HEK293T (cell line): ENCODE data around the gene IBTK.
"Not testable (repeated sequence)": the region's sequence is repeated elsewhere in the genome, so short reads cannot be mapped to it uniquely, and the experiment has no call there.

Source experiments
- CTCF ChIA-PET: fragments of 350-600 bp; formaldehyde crosslinking; extraction: SDS; loops from one replicate; lab custom pipeline; 2021; ENCODE audit warnings: antibody characterized with exemption, inconsistent platforms; lab: Yijun Ruan, JAX
- POLR2A ChIA-PET: fragments of 350-600 bp; formaldehyde crosslinking; extraction: SDS; loops from one replicate; lab custom pipeline; 2020; ENCODE audit warnings: antibody characterized with exemption, inconsistent platforms; lab: Yijun Ruan, JAX
- DNase-seq: peaks from one replicate; pipeline ENCODE4 v3.0.0; 2012; ENCODE audit warnings: mixed read lengths; ENCODE audit errors: extremely low spot score
- ARNT ChIP-seq: fragments of 450-650 bp; IDR thresholded peaks from 2 replicates; pipeline ENCODE4 v1.6.1; 2017; ENCODE audit warnings: mild to moderate bottlenecking
- BHLHE40 ChIP-seq: fragments of 450-650 bp; IDR thresholded peaks from 2 replicates; pipeline ENCODE4 v1.6.1; 2016; ENCODE audit warnings: mild to moderate bottlenecking, moderate library complexity, borderline replicate concordance
- CTBP1 ChIP-seq: fragments of 450-650 bp; IDR thresholded peaks from 2 replicates; pipeline ENCODE4 v1.6.1; 2016; ENCODE audit warnings: borderline replicate concordance
- ELF4 ChIP-seq: fragments of 450-650 bp; IDR thresholded peaks from 2 replicates; pipeline ENCODE4 v1.6.1; 2017; ENCODE audit warnings: antibody characterized with exemption
- FOXA1 ChIP-seq: fragments of 450-650 bp; IDR thresholded peaks from 2 replicates; pipeline ENCODE4 v1.6.1; 2016; ENCODE audit warnings: mild to moderate bottlenecking
- FOXK2 ChIP-seq: fragments of 450-650 bp; IDR thresholded peaks from 2 replicates; pipeline ENCODE4 v1.6.1; 2016; ENCODE audit warnings: mild to moderate bottlenecking
- FOXM1 ChIP-seq: fragments of 450-650 bp; IDR thresholded peaks from 2 replicates; pipeline ENCODE4 v1.6.1; 2017; ENCODE audit warnings: mild to moderate bottlenecking, borderline replicate concordance
- HDGF ChIP-seq: fragments of 450-650 bp; IDR thresholded peaks from 2 replicates; pipeline ENCODE4 v1.6.1; 2017; ENCODE audit warnings: antibody characterized with exemption, borderline replicate concordance
- L3MBTL2 ChIP-seq: fragments of 450-650 bp; conservative IDR thresholded peaks from 2 replicates; pipeline ENCODE4 v1.6.1; 2016; ENCODE audit warnings: mild to moderate bottlenecking
- LEF1 ChIP-seq: fragments of 450-650 bp; IDR thresholded peaks from 2 replicates; pipeline ENCODE4 v1.6.1; 2017; ENCODE audit warnings: mild to moderate bottlenecking, borderline replicate concordance
- NFRKB ChIP-seq: fragments of 450-650 bp; IDR thresholded peaks from 2 replicates; pipeline ENCODE4 v1.6.1; 2016; ENCODE audit warnings: mild to moderate bottlenecking, moderate library complexity
- PKNOX1 ChIP-seq: fragments of 450-650 bp; IDR thresholded peaks from 2 replicates; pipeline ENCODE4 v1.6.1; 2016
- SP1 ChIP-seq: fragments of 450-650 bp; IDR thresholded peaks from 2 replicates; pipeline ENCODE4 v1.6.1; 2017
- SUZ12 ChIP-seq: fragments of 450-650 bp; IDR thresholded peaks from 2 replicates; pipeline ENCODE4 v1.6.1; 2016; ENCODE audit warnings: mild to moderate bottlenecking
- TARDBP ChIP-seq: fragments of 450-650 bp; IDR thresholded peaks from 2 replicates; pipeline ENCODE4 v1.6.1; 2016
- ZNF384 ChIP-seq: fragments of 450-650 bp; IDR thresholded peaks from 2 replicates; pipeline ENCODE4 v1.6.1; 2016

Gene IBTK

GRCh38 chr6:82247505-82248272 lies at the start of gene IBTK:
IBTK (minus strand) TSS chr6:82247744; CDS start chr6:82240486, 7,258 bp downstream.
- TF ChIP-seq L3MBTL2: peak; percentile 82
- TF ChIP-seq LEF1: no peak
- no peak for TF ChIP-seq HDGF
- TF ChIP-seq PKNOX1: peak; percentile 75
- TF ChIP-seq FOXM1: no peak
- no peak for TF ChIP-seq SP1
- no peak for TF ChIP-seq SUZ12
- CTCF ChIA-PET: interaction anchor here (2.3 kb wide), 1 partner anchor 818 kb away, joined by 8 read pairs; the partner anchor contains the start of gene UBE3D
- POLR2A ChIA-PET: interaction anchor here (0.8 to 2.3 kb wide), 11 partner anchors 9 to 1186 kb away, joined by 3 to 16 read pairs (median 4); partner anchors contain the start of gene UBE3D
- peak; percentile 90 for DNase-seq

- ChIA-PET POLR2A (no interaction called here), CTCF (interaction anchor here (0.7 kb wide), 1 partner anchor 13 kb away, joined by 3 read pairs; no protein-coding TSS in a partner anchor)
- no peak for DNase-seq
- TF ChIP-seq TARDBP (no peak), BHLHE40 (no peak), CTBP1 (no peak), LEF1 (no peak), HDGF (no peak), FOXK2 (no peak), ZNF384 (no peak), ARNT (no peak), SP1 (no peak), FOXM1 (no peak), NFRKB (no peak), ELF4 (no peak), SUZ12 (no peak), PKNOX1 (no peak), L3MBTL2 (no peak), FOXA1 (no peak)
Measured at GRCh38 chr6:82283771-82284410, 36.3 kb upstream of the IBTK start.

- POLR2A ChIA-PET, DNase-seq, CTCF ChIA-PET: not testable (repeated sequence)
Measured at GRCh38 chr6:82281550-82281949, 34.0 kb upstream of the IBTK start.

- no peak for DNase-seq
- TF ChIP-seq SUZ12: no peak
- no peak for TF ChIP-seq L3MBTL2
- TF ChIP-seq PKNOX1: no peak
- TF ChIP-seq FOXK2: no peak
- no peak for TF ChIP-seq NFRKB
- no peak for TF ChIP-seq FOXA1
- no peak for TF ChIP-seq CTBP1
- no peak for TF ChIP-seq ARNT
- TF ChIP-seq ZNF384: no peak
- no peak for TF ChIP-seq BHLHE40
- no peak for TF ChIP-seq FOXM1
- CTCF ChIA-PET: interaction anchor here (0.7 kb wide), 1 partner anchor 45 kb away, joined by 4 read pairs; no protein-coding TSS in a partner anchor
- POLR2A ChIA-PET: no interaction called here
Measured at GRCh38 chr6:82277686-82278085, 30.1 kb upstream of the IBTK start.

- ChIA-PET POLR2A (no interaction called here), CTCF (interaction anchor here (1.2 kb wide), 1 partner anchor 789 kb away, joined by 3 read pairs; no protein-coding TSS in a partner anchor)
- TF ChIP-seq BHLHE40: no peak
- TF ChIP-seq ZNF384: no peak
- no peak for TF ChIP-seq L3MBTL2
- no peak for TF ChIP-seq ELF4
- no peak for TF ChIP-seq HDGF
- no peak for TF ChIP-seq SP1
- no peak for TF ChIP-seq PKNOX1
- TF ChIP-seq FOXM1: no peak
- no peak for DNase-seq
Measured at GRCh38 chr6:82275686-82276085, 28.1 kb upstream of the IBTK start.
